ENCODE results near the gene DUSP28. TPM values are rescaled to one million over a fixed set of nuclear protein-coding genes. Genes with fewer than 3 reads are reported as not detected.

Gene DUSP28
- total and polyA plus RNA-seq, 7 donors, result 6.6 to 18.1 (median 12.6) TPM

DNA sequence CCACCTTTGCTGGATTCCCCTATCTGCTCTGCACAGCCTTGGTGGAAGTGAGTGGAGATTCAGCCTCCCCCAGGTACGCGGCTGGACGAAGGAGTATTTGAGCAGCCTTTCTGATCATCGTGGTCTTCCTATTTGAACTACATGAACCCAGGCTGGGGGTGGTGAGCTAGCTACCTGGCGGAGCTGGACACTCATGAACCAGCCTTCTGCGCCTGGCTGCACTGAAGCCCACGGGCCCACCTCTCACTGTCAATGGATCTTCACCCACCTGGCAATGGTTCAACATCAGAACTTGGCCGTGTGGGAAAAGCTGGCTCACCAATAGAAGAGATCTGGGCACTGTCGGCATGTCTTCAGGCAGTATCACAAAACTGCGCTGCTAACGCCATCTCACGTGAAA is 37.8 kb upstream of the DUSP28 start:
- H3K4me1 ChIP-seq, result no peaks in the 10 kb centered on the region
- H3K27me3 ChIP-seq (ENCODE audit: insufficient read depth in 3 of 3, low read length in 2 of 3), result peaks cover 0 to 4% (median 0%) of the 10 kb centered on the region in 3 donors
- no peak overlapping the region for H3K27ac ChIP-seq
- no peaks in the 10 kb centered on the region for H3K9me3 ChIP-seq
- intact Hi-C loops (cut with DNase I), result no loop called here
- no peak for ATAC-seq
- H3K36me3 ChIP-seq (ENCODE audit: insufficient read depth in 1 of 2, low read depth in 1 of 2), result peaks cover 4 to 13% of the 10 kb centered on the region in 2 donors
- no peak overlapping the region for H3K4me3 ChIP-seq
- WGBS, 3 donors, result 93 to 96% (median 93%) methylated on average over 12 of the region's 12 CpGs
- TF ChIP-seq, protein P1, sequence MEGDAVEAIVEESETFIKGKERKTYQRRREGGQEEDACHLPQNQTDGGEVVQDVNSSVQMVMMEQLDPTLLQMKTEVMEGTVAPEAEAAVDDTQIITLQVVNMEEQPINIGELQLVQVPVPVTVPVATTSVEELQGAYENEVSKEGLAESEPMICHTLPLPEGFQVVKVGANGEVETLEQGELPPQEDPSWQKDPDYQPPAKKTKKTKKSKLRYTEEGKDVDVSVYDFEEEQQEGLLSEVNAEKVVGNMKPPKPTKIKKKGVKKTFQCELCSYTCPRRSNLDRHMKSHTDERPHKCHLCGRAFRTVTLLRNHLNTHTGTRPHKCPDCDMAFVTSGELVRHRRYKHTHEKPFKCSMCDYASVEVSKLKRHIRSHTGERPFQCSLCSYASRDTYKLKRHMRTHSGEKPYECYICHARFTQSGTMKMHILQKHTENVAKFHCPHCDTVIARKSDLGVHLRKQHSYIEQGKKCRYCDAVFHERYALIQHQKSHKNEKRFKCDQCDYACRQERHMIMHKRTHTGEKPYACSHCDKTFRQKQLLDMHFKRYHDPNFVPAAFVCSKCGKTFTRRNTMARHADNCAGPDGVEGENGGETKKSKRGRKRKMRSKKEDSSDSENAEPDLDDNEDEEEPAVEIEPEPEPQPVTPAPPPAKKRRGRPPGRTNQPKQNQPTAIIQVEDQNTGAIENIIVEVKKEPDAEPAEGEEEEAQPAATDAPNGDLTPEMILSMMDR (IDR thresholded peaks at IDR 0.05), result no peak
- DNase-seq, result no peak

DNA sequence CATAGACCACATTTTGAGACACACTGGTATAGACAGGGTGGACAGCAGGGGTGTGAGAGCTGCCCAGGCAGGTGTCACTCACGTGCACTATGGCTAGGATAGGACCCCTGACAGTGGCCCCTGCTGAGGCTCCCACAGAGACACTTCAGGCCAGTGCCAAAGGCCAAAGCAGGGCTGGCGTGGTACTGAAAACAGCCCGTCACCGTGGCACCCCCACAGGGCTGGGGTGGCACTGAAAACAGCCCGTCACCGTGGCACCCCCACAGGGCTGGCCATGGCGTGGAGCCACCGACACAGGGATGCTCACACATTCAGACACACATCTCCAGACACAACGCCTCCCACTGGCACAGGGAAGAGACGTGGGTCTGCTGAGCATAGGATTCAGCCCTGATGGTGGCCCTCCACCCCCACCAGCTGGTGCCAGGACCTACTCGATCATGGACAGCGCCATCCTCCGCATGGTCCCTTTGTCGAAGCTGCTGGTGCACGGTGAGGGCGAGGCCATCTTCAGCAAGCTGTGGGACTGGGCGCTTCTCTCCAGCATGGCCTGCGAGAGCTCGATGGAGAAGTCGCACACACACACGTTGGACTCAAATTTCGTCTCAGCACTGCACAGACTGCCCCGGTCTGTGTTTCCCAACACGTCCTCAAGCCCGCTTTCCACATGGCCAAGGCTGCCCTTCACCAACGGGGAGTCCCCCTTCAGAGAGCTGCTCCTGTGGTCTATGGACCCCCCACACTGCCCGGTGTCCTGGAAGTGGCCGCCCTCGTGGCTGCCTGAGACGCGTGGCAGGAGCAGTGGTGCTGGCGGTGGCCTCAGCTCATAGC is 36.5 kb upstream of the DUSP28 start:
- Histone ChIP-seq H3K27ac (no peak overlapping the region), H3K4me3 (no peak overlapping the region), H3K27me3 (ENCODE audit: insufficient read depth in 3 of 3, low read length in 2 of 3) (peaks cover 0 to 4% (median 0%) of the 10 kb centered on the region in 3 donors), H3K4me1 (no peaks in the 10 kb centered on the region), H3K36me3 (ENCODE audit: insufficient read depth in 1 of 2, low read depth in 1 of 2) (peaks cover 4 to 13% of the 10 kb centered on the region in 2 donors), H3K9me3 (no peaks in the 10 kb centered on the region)
- WGBS, 3 donors, result 95 to 96% (median 95%) methylated on average over 32 of the region's 32 CpGs
- intact Hi-C loops (cut with DNase I), result no loop called here
- ATAC-seq (no peak), DNase-seq (no peak)
- TF ChIP-seq, protein P1 (IDR thresholded peaks at IDR 0.05), result no peak

DNA sequence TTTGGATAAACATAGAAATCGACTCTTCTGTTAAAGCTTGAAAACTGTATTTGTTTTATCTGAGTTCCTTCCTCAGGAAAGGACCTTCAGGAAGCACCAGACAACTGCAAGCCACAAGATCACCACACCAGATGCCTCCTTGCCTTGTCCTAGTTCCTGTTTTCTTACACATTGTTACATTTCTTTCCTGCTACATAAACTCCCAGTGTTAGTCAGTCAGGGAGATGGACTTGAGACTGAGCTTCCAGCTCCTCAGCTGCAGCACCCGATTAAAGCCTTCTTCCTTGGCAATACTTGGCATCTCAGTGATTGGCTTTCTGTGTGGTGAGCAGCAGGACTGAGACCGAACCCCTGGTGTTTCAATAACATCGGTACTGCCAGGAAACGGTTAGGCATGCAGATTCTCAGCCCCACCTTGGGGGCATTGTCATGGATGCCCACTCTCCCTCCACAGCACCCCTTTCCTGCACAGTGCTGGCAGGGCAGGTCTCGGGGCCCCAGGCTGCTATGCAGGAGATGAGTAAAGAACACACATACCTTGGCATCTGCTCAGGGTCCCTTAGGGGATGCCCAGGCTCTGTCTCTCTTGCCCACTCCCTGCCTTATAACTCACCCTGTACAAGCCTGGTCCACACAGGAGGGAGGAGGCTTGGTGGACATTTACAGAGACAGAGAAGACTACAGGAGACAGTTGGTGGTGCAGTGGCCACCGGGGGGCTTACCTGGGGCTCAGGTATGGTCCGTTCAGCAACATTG is 35.0 kb upstream of the DUSP28 start:
- Histone ChIP-seq H3K9me3 (no peaks in the 10 kb centered on the region), H3K27me3 (ENCODE audit: insufficient read depth in 3 of 3, low read length in 2 of 3) (peaks cover 0 to 4% (median 0%) of the 10 kb centered on the region in 3 donors), H3K4me3 (no peak overlapping the region), H3K27ac (no peak overlapping the region), H3K36me3 (ENCODE audit: insufficient read depth in 1 of 2, low read depth in 1 of 2) (peaks cover 4 to 18% of the 10 kb centered on the region in 2 donors), H3K4me1 (no peaks in the 10 kb centered on the region)
- ATAC-seq (no peak), DNase-seq (no peak)
- WGBS, 3 donors, result 80 to 94% (median 91%) methylated on average over 8 of the region's 8 CpGs
- TF ChIP-seq, protein P1 (IDR thresholded peaks at IDR 0.05), result no peak
- intact Hi-C loops (cut with DNase I), result no loop called here

DNA sequence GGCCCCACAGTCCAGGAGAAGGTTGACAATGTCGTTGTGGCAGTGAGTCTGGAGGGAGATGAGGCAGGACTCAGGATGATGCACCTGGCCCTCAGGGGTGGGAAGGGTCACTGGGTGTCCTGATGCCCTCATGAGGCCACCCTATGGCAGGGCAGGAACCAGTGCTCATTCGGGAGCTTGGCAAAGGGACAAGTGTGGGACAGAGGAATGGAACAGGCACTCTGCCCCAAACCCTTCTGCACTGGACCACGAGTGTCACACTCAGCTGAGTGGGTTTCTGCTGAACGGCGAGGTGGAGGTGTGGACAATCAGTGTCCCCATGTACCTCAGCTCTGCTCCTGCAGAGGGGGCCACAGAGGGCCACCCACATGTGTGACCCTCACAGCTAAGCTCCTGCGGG is 34.4 kb upstream of the DUSP28 start:
- Histone ChIP-seq H3K36me3 (ENCODE audit: insufficient read depth in 1 of 2, low read depth in 1 of 2) (peaks cover 4 to 18% of the 10 kb centered on the region in 2 donors), H3K27ac (no peak overlapping the region), H3K4me3 (no peak overlapping the region), H3K27me3 (ENCODE audit: insufficient read depth in 3 of 3, low read length in 2 of 3) (no peaks in the 10 kb centered on the region), H3K4me1 (no peaks in the 10 kb centered on the region), H3K9me3 (no peaks in the 10 kb centered on the region)
- 94 to 98% (median 95%) methylated on average over 6 of the region's 6 CpGs for WGBS, 3 donors
- no peak for ATAC-seq
- DNase-seq, result no peak
- TF ChIP-seq, protein P1 (IDR thresholded peaks at IDR 0.05), result no peak
- intact Hi-C loops (cut with DNase I), result no loop called here

All from psoas muscle (tissue), 8 donors.